ENCODE data around the gene NSFL1C.

NSFL1C gene

GRCh38 chr20:1466211-1467081 is at the start of gene NSFL1C:
Gene NSFL1C (minus strand): TSS chr20:1466849. CDS start chr20:1466824, 25 bp downstream.
- in situ Hi-C loops (cut with MboI; ENCODE audit: low sequenced_read_pairs, unreplicated experiment), result no loop called here
- DNase-seq (ENCODE audit: low spot score), result peak; percentile 97
- TF ChIP-seq, protein P1, sequence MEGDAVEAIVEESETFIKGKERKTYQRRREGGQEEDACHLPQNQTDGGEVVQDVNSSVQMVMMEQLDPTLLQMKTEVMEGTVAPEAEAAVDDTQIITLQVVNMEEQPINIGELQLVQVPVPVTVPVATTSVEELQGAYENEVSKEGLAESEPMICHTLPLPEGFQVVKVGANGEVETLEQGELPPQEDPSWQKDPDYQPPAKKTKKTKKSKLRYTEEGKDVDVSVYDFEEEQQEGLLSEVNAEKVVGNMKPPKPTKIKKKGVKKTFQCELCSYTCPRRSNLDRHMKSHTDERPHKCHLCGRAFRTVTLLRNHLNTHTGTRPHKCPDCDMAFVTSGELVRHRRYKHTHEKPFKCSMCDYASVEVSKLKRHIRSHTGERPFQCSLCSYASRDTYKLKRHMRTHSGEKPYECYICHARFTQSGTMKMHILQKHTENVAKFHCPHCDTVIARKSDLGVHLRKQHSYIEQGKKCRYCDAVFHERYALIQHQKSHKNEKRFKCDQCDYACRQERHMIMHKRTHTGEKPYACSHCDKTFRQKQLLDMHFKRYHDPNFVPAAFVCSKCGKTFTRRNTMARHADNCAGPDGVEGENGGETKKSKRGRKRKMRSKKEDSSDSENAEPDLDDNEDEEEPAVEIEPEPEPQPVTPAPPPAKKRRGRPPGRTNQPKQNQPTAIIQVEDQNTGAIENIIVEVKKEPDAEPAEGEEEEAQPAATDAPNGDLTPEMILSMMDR (IDR thresholded peaks at IDR 0.05; ENCODE audit: borderline replicate concordance, control extremely low read depth, extremely low read depth, insufficient read depth, missing control alignments), result peak; percentile 97

DNA sequence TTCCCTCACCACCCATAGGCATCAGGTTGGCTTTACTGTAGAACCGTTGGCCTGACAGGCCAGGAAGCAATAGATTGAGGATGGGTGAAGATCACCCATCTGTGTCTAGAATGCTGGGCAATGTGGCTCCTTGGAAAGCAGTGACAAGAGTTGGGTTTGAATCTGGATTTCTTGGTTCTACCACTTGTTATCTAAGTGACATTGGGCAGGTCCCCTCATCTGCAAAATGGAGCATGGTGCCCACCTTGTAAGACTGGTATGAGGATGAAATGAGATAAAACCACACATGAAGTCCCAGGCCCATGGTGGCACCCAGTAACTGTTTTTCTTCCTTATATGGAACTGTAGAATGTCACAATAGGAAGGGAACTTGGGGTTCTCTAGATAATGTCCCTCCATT is 47.2 kb upstream of the NSFL1C start:
- in situ Hi-C loops (cut with MboI; ENCODE audit: low sequenced_read_pairs, unreplicated experiment), result no loop called here
- DNase-seq (ENCODE audit: low spot score), result no peak
- TF ChIP-seq, protein P1 (IDR thresholded peaks at IDR 0.05; ENCODE audit: borderline replicate concordance, control extremely low read depth, extremely low read depth, insufficient read depth, missing control alignments), result no peak

- TF ChIP-seq, protein P1 (IDR thresholded peaks at IDR 0.05; ENCODE audit: borderline replicate concordance, control extremely low read depth, extremely low read depth, insufficient read depth, missing control alignments), result peak; percentile 16
- peak; percentile 28 for DNase-seq (ENCODE audit: low spot score)
- in situ Hi-C loops (cut with MboI; ENCODE audit: low sequenced_read_pairs, unreplicated experiment), result no loop called here
Observed at GRCh38 chr20:1509237-1509636, 42.6 kb upstream of the NSFL1C start.

DNA sequence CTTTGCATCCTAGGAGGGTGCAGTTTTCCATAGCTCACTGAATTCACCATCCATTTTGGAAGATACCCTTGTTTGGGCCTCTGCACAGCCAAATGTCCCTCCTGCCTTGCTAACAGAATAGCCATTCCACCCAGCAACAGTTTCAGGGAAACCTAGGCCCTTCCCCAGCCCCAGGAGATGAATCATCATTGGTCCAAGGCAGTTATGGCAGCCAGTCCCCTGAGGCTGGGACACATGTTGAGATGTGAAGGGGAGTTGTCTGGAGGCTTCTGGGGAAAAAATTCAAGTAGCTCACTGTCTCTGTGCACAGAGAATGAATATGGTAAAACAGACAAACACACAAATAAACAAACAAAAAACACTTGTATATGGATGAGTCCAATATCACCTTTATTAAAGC is 41.9 kb upstream of the NSFL1C start:
- in situ Hi-C loops (cut with MboI; ENCODE audit: low sequenced_read_pairs, unreplicated experiment), result no loop called here
- TF ChIP-seq, protein P1 (IDR thresholded peaks at IDR 0.05; ENCODE audit: borderline replicate concordance, control extremely low read depth, extremely low read depth, insufficient read depth, missing control alignments), result no peak
- DNase-seq (ENCODE audit: low spot score), result no peak

DNA sequence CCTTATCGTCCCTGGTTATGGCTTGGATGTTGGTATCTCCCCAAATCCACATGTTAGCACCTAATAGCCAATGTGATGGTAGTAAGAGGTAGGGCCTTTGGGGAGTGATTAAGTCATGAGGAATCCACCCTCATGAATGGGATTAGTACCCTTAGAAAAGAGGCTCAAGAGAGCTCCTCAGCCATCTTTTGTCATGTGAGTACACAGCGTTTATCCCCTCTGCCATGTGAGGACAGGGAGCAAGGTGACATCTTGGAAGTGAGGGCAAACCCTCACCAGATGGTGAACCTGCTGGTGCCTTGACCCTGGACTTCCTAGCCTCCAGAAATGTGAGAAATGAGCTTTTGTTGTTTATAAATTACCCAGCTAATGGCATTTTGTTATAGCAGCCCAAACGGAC is 40.6 kb upstream of the NSFL1C start:
- in situ Hi-C loops (cut with MboI; ENCODE audit: low sequenced_read_pairs, unreplicated experiment), result no loop called here
- TF ChIP-seq, protein P1 (IDR thresholded peaks at IDR 0.05; ENCODE audit: borderline replicate concordance, control extremely low read depth, extremely low read depth, insufficient read depth, missing control alignments), result no peak
- DNase-seq (ENCODE audit: low spot score), result no peak

- no peak for DNase-seq (ENCODE audit: low spot score)
- TF ChIP-seq, protein P1 (IDR thresholded peaks at IDR 0.05; ENCODE audit: borderline replicate concordance, control extremely low read depth, extremely low read depth, insufficient read depth, missing control alignments), result no peak
- in situ Hi-C loops (cut with MboI; ENCODE audit: low sequenced_read_pairs, unreplicated experiment), result no loop called here
Observed at GRCh38 chr20:1505871-1506270, 39.2 kb upstream of the NSFL1C start.

Data from GM13976 (cell line).